GM12872 (cell line): ENCODE data around the gene DEFB124.

Source experiments
- CTCF ChIP-seq: IDR thresholded peaks from 3 replicates; pipeline ENCODE4 v1.5.1; 2011; ENCODE audit warnings: low read depth, mild to moderate bottlenecking, low read length, moderate library complexity; ENCODE audit not compliant: insufficient read depth

DEFB124 gene

GRCh38 chr20:31497838-31498540 lies 23.1 kb upstream of the DEFB124 start:
- TF ChIP-seq CTCF = no peak

GRCh38 chr20:31496761-31497295 lies 21.9 kb upstream of the DEFB124 start:
- no peak for TF ChIP-seq CTCF

DNA sequence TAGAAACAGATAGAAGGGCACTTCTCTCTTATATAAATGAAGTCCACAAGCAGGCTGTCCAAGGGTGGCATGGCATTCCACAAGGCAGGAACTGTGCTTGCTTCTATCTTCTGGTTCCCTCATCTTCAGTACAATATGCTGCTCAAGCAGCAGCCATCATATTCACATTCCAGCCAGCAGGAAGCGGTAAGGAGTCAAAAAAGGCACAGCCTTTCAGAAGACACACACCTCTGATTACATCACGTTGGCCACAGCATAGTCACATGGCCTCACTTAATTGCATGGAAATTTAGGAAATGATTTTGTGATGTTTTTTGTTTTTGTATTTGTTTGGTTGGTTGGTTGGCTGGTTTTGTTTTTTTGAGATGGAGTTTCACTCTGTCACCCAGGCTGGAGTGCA lies 19.2 kb upstream of the DEFB124 start:
- TF ChIP-seq CTCF = no peak

- TF ChIP-seq CTCF = no peak
These were observed 15.8 kb upstream of the DEFB124 start for GRCh38 chr20:31490752-31491151.

GRCh38 chr20:31489152-31489551 lies 14.2 kb upstream of the DEFB124 start:
- TF ChIP-seq CTCF = no peak

- TF ChIP-seq CTCF = no peak
These were observed 13.2 kb upstream of the DEFB124 start for GRCh38 chr20:31488115-31488514.

DNA sequence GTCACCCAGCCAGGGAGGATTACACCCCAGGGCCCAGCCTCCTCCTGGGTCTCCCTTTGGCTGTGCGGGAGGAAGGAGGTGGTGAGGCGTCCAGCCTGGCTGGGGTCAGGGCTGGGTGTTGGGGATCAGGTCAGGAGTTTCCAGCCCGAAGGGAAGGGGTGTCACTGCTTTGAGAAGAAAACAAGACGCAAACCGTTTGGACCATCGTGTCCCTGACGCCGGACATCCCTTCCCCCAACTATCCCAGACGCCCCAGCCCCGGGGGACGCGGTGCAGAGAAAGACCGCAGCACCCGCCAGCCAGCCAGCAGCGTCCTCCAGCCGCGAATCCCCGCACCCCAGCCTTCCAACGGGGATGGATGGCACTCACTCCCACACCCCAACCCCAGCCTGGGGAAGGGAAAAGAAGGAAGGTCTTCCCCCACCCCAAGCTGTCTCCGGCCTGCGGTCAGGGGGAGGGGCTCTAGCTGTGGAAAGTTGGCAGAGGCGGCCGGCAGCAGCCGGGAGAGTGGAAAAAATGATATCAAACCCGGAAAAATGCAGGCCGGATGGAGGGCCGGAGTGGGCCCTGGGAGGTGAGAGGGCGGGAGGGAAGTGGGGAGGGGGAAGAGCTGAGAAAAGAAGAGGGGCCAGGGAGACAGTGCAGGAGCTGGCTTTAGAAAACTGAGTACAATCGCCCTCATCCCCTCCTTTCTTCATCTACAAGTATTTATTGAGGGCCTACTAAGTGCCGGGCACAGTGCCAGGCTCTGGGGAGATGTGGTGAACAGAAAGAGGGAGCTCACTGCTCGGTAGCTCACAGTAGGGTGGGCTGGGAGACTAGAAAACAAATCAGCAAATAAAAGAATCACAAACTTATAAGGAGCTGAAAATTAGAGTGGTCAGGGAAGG lies 10.8 kb upstream of the DEFB124 start:
- TF ChIP-seq CTCF = no peak
